DOHH2 (cell line): ENCODE measurements around the gene CCDC126.

Experiments used
- H3F3A ChIP-seq: fragments of 200-600 bp; sonication (generic), shearing (Covaris generic); 2 replicates; pipeline ENCODE4 v1.6.0; 2016; ENCODE audit warnings: antibody characterized with exemption, mild to moderate bottlenecking; ENCODE audit not compliant: control insufficient read depth, insufficient read depth
- H3K27ac ChIP-seq: fragments of 200-600 bp; sonication (generic); 2 replicates; pipeline ENCODE4 v1.5.1; 2014; ENCODE audit warnings: low read depth, mild to moderate bottlenecking, low read length, moderate library complexity
- H3K27me3 ChIP-seq: fragments of 200-600 bp; sonication (generic); 2 replicates; pipeline ENCODE4 v1.6.1; 2014; ENCODE audit warnings: mild to moderate bottlenecking, low read length, mixed read lengths; ENCODE audit not compliant: control insufficient read depth
- H3K36me3 ChIP-seq: fragments of 200-600 bp; sonication (generic); 2 replicates; pipeline ENCODE4 v1.6.1; 2014; ENCODE audit warnings: mild to moderate bottlenecking, low read length, moderate library complexity, mixed read lengths; ENCODE audit not compliant: control insufficient read depth
- H3K4me1 ChIP-seq: fragments of 200-600 bp; sonication (generic); 2 replicates; pipeline ENCODE4 v1.6.1; 2014; ENCODE audit warnings: mild to moderate bottlenecking, low read length, mixed read lengths; ENCODE audit not compliant: control insufficient read depth
- H3K4me2 ChIP-seq: fragments of 200-600 bp; sonication (generic); 2 replicates; pipeline ENCODE4 v1.6.0; 2014; ENCODE audit warnings: mild to moderate bottlenecking, low read length, moderate library complexity
- H3K4me3 ChIP-seq: fragments of 200-600 bp; sonication (generic); 2 replicates; pipeline ENCODE4 v1.5.1; 2014; ENCODE audit warnings: mild to moderate bottlenecking, low read length, mixed read lengths
- H3K79me2 ChIP-seq: fragments of 200-600 bp; sonication (generic); 2 replicates; pipeline ENCODE4 v1.6.1; 2014; ENCODE audit warnings: mild to moderate bottlenecking, low read length, mixed read lengths; ENCODE audit not compliant: control insufficient read depth
- H3K9me2 ChIP-seq: fragments of 200-600 bp; sonication (generic); replicated peaks from 2 replicates; pipeline ENCODE4 v1.6.1; 2014; ENCODE audit warnings: mild to moderate bottlenecking, low read length, mixed read lengths; ENCODE audit not compliant: control insufficient read depth
- H3K9me3 ChIP-seq: fragments of 200-600 bp; sonication (generic); 2 replicates; pipeline ENCODE4 v1.6.1; 2014; ENCODE audit warnings: antibody characterized with exemption, low read length, mixed read lengths; ENCODE audit not compliant: control insufficient read depth, insufficient read depth
- H4K20me1 ChIP-seq: fragments of 200-600 bp; sonication (generic); 2 replicates; pipeline ENCODE4 v1.6.0; 2014; ENCODE audit warnings: low read depth, mild to moderate bottlenecking, antibody characterized with exemption, low read length, moderate library complexity; ENCODE audit not compliant: control insufficient read depth, insufficient read depth
- EZH2phosphoT487 ChIP-seq: fragments of 200-600 bp; sonication (generic); IDR thresholded peaks from 2 replicates; pipeline ENCODE4 v1.6.1; 2017; ENCODE audit warnings: borderline replicate concordance, mild to moderate bottlenecking, antibody characterized with exemption, low read length, moderate library complexity, mixed read lengths
- TF ChIP-seq, protein P1 (sequence below): fragments of 200-600 bp; sonication (generic); IDR thresholded peaks from one replicate; pipeline ENCODE4 v1.5.1; 2014; ENCODE audit warnings: antibody characterized with exemption, mild to moderate bottlenecking, low read depth, low read length; ENCODE audit not compliant: poor library complexity, severe bottlenecking

The CCDC126 gene

DNA sequence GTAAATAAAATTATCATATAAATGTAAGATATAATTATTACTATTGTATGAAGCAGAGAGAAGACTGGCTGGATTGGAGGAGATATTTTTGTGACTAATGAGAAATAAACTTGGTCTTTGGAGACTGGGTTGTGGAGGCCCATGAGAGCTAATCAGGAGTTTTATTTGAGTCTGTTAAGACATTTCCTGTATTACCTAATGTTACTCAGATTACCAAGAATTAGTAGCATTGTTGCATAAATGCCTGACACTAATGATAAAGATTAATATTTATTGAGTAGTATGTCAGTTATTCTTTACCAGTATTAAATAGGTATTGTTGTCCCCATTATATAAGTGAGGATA lies 7.1 kb downstream of the CCDC126 start:
- Histone ChIP-seq H3K4me2 (no peak overlapping the region), H3K27ac (no peak overlapping the region), H4K20me1 (no peaks in the 10 kb centered on the region), H3K4me1 (peaks cover 36% of the 10 kb centered on the region), H3K79me2 (peaks cover 43% of the 10 kb centered on the region), H3F3A (no peaks in the 10 kb centered on the region), H3K9me3 (no peaks in the 10 kb centered on the region), H3K36me3 (no peaks in the 10 kb centered on the region), H3K27me3 (no peaks in the 10 kb centered on the region), H3K4me3 (no peak overlapping the region), H3K9me2 (no peaks in the 10 kb centered on the region)
- TF ChIP-seq EZH2phosphoT487, result no peak
- TF ChIP-seq, protein P1, sequence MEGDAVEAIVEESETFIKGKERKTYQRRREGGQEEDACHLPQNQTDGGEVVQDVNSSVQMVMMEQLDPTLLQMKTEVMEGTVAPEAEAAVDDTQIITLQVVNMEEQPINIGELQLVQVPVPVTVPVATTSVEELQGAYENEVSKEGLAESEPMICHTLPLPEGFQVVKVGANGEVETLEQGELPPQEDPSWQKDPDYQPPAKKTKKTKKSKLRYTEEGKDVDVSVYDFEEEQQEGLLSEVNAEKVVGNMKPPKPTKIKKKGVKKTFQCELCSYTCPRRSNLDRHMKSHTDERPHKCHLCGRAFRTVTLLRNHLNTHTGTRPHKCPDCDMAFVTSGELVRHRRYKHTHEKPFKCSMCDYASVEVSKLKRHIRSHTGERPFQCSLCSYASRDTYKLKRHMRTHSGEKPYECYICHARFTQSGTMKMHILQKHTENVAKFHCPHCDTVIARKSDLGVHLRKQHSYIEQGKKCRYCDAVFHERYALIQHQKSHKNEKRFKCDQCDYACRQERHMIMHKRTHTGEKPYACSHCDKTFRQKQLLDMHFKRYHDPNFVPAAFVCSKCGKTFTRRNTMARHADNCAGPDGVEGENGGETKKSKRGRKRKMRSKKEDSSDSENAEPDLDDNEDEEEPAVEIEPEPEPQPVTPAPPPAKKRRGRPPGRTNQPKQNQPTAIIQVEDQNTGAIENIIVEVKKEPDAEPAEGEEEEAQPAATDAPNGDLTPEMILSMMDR, result no peak

DNA sequence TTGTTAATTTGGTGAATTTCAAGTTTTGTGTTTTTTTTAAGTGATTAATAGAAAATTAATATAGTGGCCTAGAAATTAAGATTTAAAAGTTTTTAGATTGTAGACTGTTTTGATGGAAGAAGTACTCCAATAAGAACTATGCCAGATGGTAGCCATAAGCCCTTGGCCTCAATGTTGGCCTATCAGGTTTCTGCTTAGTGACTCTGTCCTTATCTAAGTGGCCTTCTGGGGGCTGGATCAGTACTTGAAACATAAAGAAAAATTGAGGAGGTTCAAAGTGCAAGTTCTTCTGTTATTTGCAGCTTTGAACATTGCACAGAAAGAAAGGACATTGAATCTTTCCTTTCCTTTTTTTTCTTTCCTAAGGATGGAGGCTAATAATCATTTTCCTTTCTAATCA lies 9.9 kb downstream of the CCDC126 start:
- Histone ChIP-seq H3K9me3 (no peaks in the 10 kb centered on the region), H3K36me3 (peaks cover 5% of the 10 kb centered on the region), H3F3A (no peaks in the 10 kb centered on the region), H3K79me2 (peaks cover 16% of the 10 kb centered on the region), H4K20me1 (no peaks in the 10 kb centered on the region), H3K4me1 (peaks cover 8% of the 10 kb centered on the region), H3K4me3 (no peak overlapping the region), H3K4me2 (no peak overlapping the region), H3K9me2 (no peaks in the 10 kb centered on the region), H3K27me3 (no peaks in the 10 kb centered on the region), H3K27ac (no peak overlapping the region)
- TF ChIP-seq, protein P1, result no peak
- no peak for TF ChIP-seq EZH2phosphoT487

DNA sequence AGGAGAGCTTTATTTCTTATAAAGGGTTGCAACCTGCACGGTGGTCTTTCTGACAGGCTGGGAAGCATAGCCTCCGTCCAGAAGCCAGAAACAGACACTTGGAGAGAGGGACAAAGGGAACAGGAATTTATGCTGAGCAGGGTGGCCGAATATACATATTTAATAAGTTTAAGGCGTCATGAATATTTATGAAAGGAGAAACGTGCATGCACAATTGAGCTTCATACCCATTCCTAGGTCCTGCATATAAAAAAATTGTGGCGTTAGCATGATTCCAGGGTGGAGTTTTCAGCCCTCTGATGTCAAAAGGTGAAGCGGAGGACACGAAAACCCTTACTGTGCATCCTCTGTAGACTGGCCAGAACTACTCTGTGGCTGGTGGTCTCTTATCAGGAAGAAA lies 10.7 kb downstream of the CCDC126 start:
- Histone ChIP-seq H3K27me3 (no peaks in the 10 kb centered on the region), H4K20me1 (no peaks in the 10 kb centered on the region), H3F3A (no peaks in the 10 kb centered on the region), H3K27ac (no peak overlapping the region), H3K79me2 (peaks cover 9% of the 10 kb centered on the region), H3K4me2 (no peak overlapping the region), H3K9me2 (no peaks in the 10 kb centered on the region), H3K9me3 (no peaks in the 10 kb centered on the region), H3K36me3 (peaks cover 9% of the 10 kb centered on the region), H3K4me1 (peaks cover under 1% of the 10 kb centered on the region), H3K4me3 (no peak overlapping the region)
- TF ChIP-seq EZH2phosphoT487, result no peak
- TF ChIP-seq, protein P1, result no peak

DNA sequence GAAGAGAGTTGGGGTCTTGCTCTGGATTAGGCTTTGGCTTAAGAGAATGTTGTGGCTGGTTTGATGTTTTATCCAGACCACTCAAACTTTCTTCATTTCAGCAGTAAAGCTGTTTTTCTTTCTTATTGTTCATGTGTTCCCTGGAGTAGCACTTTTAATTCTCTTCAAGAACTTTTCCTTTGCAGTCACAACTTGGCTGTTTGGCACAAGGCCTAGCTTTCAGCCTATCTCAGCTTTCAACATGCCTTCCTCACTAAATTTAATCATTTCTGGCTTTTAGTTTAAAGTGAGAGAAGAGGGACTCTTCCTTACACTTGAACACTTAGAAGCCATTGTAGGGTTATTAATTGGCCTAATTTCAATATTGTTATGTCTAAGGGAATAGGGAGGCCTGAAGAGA lies 18.1 kb downstream of the CCDC126 start:
- H3F3A ChIP-seq, result no peaks in the 10 kb centered on the region
- H3K4me2 ChIP-seq, result no peak overlapping the region
- peaks cover 6% of the 10 kb centered on the region; the same call in 1 of the 2 replicates for H3K9me3 ChIP-seq
- no peaks in the 10 kb centered on the region for H3K9me2 ChIP-seq
- H3K4me1 ChIP-seq, result no peaks in the 10 kb centered on the region
- H4K20me1 ChIP-seq, result no peaks in the 10 kb centered on the region
- TF ChIP-seq, protein P1, result no peak
- no peak for TF ChIP-seq EZH2phosphoT487
- H3K79me2 ChIP-seq, result no peaks in the 10 kb centered on the region
- peaks cover 14% of the 10 kb centered on the region for H3K36me3 ChIP-seq
- H3K27me3 ChIP-seq, result no peaks in the 10 kb centered on the region
- no peak overlapping the region for H3K4me3 ChIP-seq
- H3K27ac ChIP-seq, result no peak overlapping the region
